Spleen (tissue), 7 donors: Measurements from ENCODE around the gene ATP2C2.

Experiments used
- POLR2A ChIP-seq, 3 donors: fragments of 450-650 bp; IDR thresholded peaks; one replicate each; pipeline ENCODE4 v1.5.1; 2017; ENCODE audit warnings: antibody characterized with exemption in 3 of 3, mild to moderate bottlenecking in 1 of 3
- POLR2AphosphoS5 ChIP-seq, 3 donors: sonication (generic); formaldehyde crosslinking; IDR thresholded peaks; one replicate each; pipeline ENCODE4 v1.5.1; 2017; ENCODE audit warnings: antibody characterized with exemption in 3 of 3
- TF ChIP-seq, protein P1 (sequence below), 11 experiments: fragments of 200-600 bp in 7 of 11; fragments of 450-650 bp in 4 of 11; sonication (generic) in 4 of 11; IDR thresholded peaks in 8 of 11; conservative IDR thresholded peaks in 3 of 11; 1 replicate in 7 of 11; 2 replicates in 4 of 11; pipeline versions ENCODE4 v1.4.0 to v1.8.0; 2016 to 2021; ENCODE audit warnings: antibody characterized with exemption in 11 of 11, inconsistent platforms in 4 of 11, mild to moderate bottlenecking in 1 of 11
- donor health status: DM: no; HTN: no; CAD: no; lungs with moderate emphysema.
- donor health status: DM: no; HTN: no; CAD: no.
- donor health status: DM: no; HTN: no; CAD: no.

DNA sequence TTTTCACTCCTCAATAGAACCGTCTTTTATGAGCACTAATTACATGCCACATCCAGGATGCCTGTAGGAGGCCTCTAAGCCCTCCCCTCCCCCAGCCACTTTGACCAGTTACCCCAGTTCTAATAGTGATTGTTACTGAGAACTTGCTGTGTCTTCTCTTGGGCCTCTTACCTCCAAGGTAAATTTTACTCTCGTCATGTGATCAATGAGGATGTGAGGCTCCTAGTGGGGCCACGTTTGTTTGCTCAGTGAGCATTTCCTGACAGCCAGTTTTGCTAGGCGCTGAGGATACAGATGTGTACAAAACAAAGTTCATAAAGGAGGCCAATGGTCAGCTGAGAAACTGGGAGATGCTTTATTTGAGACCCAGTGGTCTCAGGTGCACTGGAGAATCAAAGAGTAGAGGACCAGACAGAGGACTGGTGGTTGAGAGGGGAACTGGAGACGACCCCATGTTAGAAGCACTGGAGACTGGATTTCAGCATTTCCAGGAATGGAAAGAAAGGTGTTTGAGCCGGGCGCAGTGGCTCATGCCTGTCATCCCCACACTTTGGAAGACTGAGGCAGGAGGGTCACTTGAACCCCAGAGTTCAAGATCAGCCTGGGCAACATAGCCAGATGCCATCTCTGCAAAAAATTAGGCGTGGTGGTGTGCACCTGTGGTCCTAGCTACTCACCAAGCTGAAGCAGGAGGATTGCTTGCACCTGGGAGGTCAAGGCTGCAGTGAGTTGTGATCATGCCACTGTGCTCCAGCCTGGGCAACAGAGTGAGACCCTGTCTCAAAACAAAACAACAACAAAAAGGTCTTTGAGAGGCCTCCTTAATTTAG lies 2.6 kb downstream of the ATP2C2 start:
- TF ChIP-seq POLR2AphosphoS5 (IDR thresholded peaks at IDR 0.05) (no peak), POLR2A (IDR thresholded peaks at IDR 0.05) (no peak)
- TF ChIP-seq, protein P1, sequence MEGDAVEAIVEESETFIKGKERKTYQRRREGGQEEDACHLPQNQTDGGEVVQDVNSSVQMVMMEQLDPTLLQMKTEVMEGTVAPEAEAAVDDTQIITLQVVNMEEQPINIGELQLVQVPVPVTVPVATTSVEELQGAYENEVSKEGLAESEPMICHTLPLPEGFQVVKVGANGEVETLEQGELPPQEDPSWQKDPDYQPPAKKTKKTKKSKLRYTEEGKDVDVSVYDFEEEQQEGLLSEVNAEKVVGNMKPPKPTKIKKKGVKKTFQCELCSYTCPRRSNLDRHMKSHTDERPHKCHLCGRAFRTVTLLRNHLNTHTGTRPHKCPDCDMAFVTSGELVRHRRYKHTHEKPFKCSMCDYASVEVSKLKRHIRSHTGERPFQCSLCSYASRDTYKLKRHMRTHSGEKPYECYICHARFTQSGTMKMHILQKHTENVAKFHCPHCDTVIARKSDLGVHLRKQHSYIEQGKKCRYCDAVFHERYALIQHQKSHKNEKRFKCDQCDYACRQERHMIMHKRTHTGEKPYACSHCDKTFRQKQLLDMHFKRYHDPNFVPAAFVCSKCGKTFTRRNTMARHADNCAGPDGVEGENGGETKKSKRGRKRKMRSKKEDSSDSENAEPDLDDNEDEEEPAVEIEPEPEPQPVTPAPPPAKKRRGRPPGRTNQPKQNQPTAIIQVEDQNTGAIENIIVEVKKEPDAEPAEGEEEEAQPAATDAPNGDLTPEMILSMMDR (IDR thresholded peaks at IDR 0.05 in 8 of 11, conservative IDR thresholded peaks at IDR 0.05 in 3 of 11), result no peak
